Ovary (tissue), 9 donors: ENCODE measurements around the gene GMPR. TPM values are rescaled to one million over a fixed set of nuclear protein-coding genes. Genes with fewer than 3 reads are reported as not detected.
A peak's percentile ranks its signal among the peaks of the same experiment; 100 is the strongest.
"Not testable (repeated sequence)": the region's sequence is repeated elsewhere in the genome, so short reads cannot be mapped to it uniquely, and the experiment has no call there.

Experiments used
- DNase-seq, 5 donors: peaks; one replicate each; pipeline ENCODE4 v3.0.0-alpha.2; 2019 to 2020
- H3K27ac ChIP-seq, 2 donors: fragments of 200-600 bp; one replicate each; pipeline versions ENCODE4 v1.5.1 to v1.8.0; 2019 to 2022
- H3K27me3 ChIP-seq: fragments of 200-600 bp; one replicate; pipeline ENCODE4 v1.8.0; 2022
- H3K36me3 ChIP-seq: fragments of 200-600 bp; sonication (generic); one replicate; pipeline ENCODE4 v1.5.1; 2019
- H3K4me1 ChIP-seq: one replicate; pipeline ENCODE4 v1.8.1; 2013; ENCODE audit warnings: mild to moderate bottlenecking, moderate library complexity; ENCODE audit not compliant: insufficient read depth
- H3K4me3 ChIP-seq: fragments of 200-600 bp; sonication (generic); one replicate; pipeline ENCODE4 v1.5.1; 2017
- H3K9me3 ChIP-seq, 2 donors: fragments of 200-600 bp in 1 of 2; sonication (generic) in 1 of 2; one replicate each; pipeline versions ENCODE4 v1.5.1 to v1.8.1; 2013 to 2019; ENCODE audit warnings: mild to moderate bottlenecking in 1 of 2, moderate library complexity in 1 of 2
- EP300 ChIP-seq: sonication (generic); formaldehyde crosslinking; IDR thresholded peaks from one replicate; pipeline ENCODE4 v1.6.1; 2017; ENCODE audit warnings: antibody characterized with exemption
- POLR2A ChIP-seq: fragments of 450-650 bp; IDR thresholded peaks from one replicate; pipeline ENCODE4 v1.6.1; 2017; ENCODE audit warnings: antibody characterized with exemption, mild to moderate bottlenecking, moderate library complexity
- WGBS, 3 donors: extraction: QIAGEN DNeasy Blood & Tissue Kit in 1 of 3; methylation state at CpG; one replicate each; pipeline versions ENCODE4 v1.1.5 to v1.1.7; 2013 to 2017; 5-methylcytosine and 5-hydroxymethylcytosine counted together
- intact Hi-C, 4 donors: fragments of 100-400 bp; cut with DNase I; formaldehyde crosslinking; loops; one replicate each; pipeline versions ENCODE4 v1.11.0 to v1.15.1; 2022 to 2023
- polyA plus RNA-seq, 2 donors: library from polyadenylated mRNA; stranded (reverse); fragments of 200-250 nt in 1 of 2; fragments of 350-450 nt in 1 of 2; fragmentation: Illumina TruSeq in 1 of 2; extraction: RNeasy Lipid Tissue Mini Kit (QIAGEN cat#74804) in 1 of 2; gene quantifications; one replicate each; pipeline ENCODE4 v1.2.3, GENCODE V29; 2013 to 2014
- total RNA-seq, 7 donors: library from RNA; depleted of rRNA in 2 of 7; stranded (reverse); fragments of >200 nt in 2 of 7; fragmentation: NEBNext Ultra II Directional in 3 of 7; extraction: Animal tissue kit (Norgen Biotek cat#: 25700) in 3 of 7; gene quantifications; one replicate each; pipeline versions ENCODE4 v1.1.0 to v1.2.4, GENCODE V29; 2016 to 2023
- TF ChIP-seq, protein P1 (sequence below), 3 donors: fragments of 450-650 bp in 2 of 3; fragments of 200-600 bp in 1 of 3; IDR thresholded peaks; one replicate each; pipeline versions ENCODE4 v1.5.1 to v1.8.0; 2016 to 2022; ENCODE audit warnings: antibody characterized with exemption in 3 of 3, mild to moderate bottlenecking in 1 of 3
- donor health status: DM: no; HTN: no; CAD: no; lungs with moderate emphysema.
- donor health status: DM: no; HTN: no; CAD: no.
- donor health status: Bipolar disorder and iron deficiency.
- donor health status: DM: yes; HTN: yes; CAD: no.
- donor health status: DM: no; HTN: no; CAD: no.
- donor health status: DM: yes; HTN: yes; CAD: no.

Gene GMPR
- total and polyA plus RNA-seq, 9 donors, result 18.6 to 50.2 (median 35.1) TPM

- intact Hi-C loops, result no loop called here
- 78 to 88% (median 85%) methylated on average over 2 of the region's 2 CpGs for WGBS, 3 donors
- TF ChIP-seq EP300, result no peak
- no peak for TF ChIP-seq POLR2A
- TF ChIP-seq, protein P1, sequence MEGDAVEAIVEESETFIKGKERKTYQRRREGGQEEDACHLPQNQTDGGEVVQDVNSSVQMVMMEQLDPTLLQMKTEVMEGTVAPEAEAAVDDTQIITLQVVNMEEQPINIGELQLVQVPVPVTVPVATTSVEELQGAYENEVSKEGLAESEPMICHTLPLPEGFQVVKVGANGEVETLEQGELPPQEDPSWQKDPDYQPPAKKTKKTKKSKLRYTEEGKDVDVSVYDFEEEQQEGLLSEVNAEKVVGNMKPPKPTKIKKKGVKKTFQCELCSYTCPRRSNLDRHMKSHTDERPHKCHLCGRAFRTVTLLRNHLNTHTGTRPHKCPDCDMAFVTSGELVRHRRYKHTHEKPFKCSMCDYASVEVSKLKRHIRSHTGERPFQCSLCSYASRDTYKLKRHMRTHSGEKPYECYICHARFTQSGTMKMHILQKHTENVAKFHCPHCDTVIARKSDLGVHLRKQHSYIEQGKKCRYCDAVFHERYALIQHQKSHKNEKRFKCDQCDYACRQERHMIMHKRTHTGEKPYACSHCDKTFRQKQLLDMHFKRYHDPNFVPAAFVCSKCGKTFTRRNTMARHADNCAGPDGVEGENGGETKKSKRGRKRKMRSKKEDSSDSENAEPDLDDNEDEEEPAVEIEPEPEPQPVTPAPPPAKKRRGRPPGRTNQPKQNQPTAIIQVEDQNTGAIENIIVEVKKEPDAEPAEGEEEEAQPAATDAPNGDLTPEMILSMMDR (IDR thresholded peaks at IDR 0.05), result no peak
These were observed 18.4 kb downstream of the GMPR start for GRCh38 chr6:16256781-16257180.

DNA sequence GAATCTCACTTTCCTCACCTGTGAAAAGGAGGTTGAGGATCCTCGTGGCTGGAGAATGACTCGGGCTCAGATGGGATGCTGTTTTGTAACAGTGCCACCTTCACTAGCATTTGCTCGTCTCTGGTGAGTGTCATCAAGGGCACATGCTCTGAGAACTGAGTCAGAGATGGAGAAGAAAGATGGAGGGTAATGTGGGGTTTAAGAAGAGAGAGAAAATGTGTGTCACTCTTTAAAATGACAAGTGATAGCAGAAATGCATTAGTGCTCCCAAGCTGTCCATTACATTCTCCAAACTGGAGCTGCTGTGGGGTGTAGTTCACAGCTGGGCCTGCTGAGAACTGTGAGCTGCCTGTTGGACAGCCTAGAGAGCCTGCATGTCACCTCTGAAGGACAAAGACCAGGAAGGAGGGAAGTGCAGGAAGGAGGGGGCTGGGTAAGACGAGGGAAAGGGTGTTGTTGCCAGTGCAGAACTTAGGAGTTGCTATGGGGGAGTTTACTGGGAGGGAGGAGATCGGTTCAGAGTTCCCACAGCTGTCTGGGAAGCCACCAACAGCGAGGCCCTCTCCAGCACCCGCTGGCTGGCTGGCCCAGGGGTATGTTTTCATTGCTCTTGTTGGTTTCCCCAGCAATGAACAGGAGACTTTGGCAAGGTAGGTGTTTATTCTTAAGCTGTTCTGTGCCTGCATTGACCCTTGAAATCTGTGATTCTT, 19.8 kb downstream of the GMPR start:
- TF ChIP-seq, protein P1 (IDR thresholded peaks at IDR 0.05), result no peak
- TF ChIP-seq EP300, result no peak
- TF ChIP-seq POLR2A, result no peak
- Histone ChIP-seq H3K27me3 (no peaks in the 10 kb centered on the region), H3K27ac (peak overlapping the region; percentile 3 to 63), H3K4me1 (peaks cover 7% of the 10 kb centered on the region), H3K4me3 (no peak overlapping the region), H3K9me3 (no peaks in the 10 kb centered on the region), H3K36me3 (no peaks in the 10 kb centered on the region)
- peak; percentile 79 to 88 (median 82) for DNase-seq
- intact Hi-C loops, result no loop called here
- WGBS, 3 donors, result 24 to 38% (median 37%) methylated on average over 7 of the region's 7 CpGs

More at GRCh38 chr6:16256781-16257180, 18.4 kb downstream of the GMPR start:
- Histone ChIP-seq H3K4me3 (no peak overlapping the region), H3K9me3 (no peaks in the 10 kb centered on the region), H3K27me3 (no peaks in the 10 kb centered on the region), H3K4me1 (peaks cover 7% of the 10 kb centered on the region), H3K36me3 (no peaks in the 10 kb centered on the region), H3K27ac (peak overlapping the region in 1 of 2 donors; percentile 63)
- peak in 1 of 5 donors; percentile 15 for DNase-seq

DNA sequence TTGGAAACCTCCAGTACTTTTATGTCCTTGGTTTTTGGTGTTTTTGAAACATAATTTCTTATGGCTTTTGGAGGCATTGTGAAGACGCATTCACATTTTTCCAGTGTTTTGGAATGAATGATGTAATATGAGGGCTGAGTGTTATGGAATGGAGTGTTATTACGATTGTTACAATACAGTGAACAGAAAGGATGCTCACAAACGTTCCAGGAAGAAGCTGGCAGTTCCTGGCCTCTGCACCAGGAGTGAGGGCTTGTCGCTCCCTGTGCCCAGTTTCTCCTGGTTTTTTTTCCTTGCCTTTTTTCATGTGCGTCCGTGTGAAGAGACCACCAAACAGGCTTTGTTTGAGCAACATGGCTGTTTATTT, 20.3 kb downstream of the GMPR start:
- H3K36me3 ChIP-seq, result no peaks in the 10 kb centered on the region
- no peak overlapping the region for H3K4me3 ChIP-seq
- DNase-seq, result peak in 1 of 5 donors; percentile 52
- WGBS, 3 donors, result 16 to 28% (median 25%) methylated on average over 6 of the region's 6 CpGs
- H3K9me3 ChIP-seq, result no peaks in the 10 kb centered on the region
- intact Hi-C loops, result no loop called here
- peak overlapping the region; percentile 3 to 63 for H3K27ac ChIP-seq
- peaks cover 7% of the 10 kb centered on the region for H3K4me1 ChIP-seq
- TF ChIP-seq POLR2A, result no peak
- no peak for TF ChIP-seq EP300
- TF ChIP-seq, protein P1 (IDR thresholded peaks at IDR 0.05), result no peak
- H3K27me3 ChIP-seq, result no peaks in the 10 kb centered on the region

DNA sequence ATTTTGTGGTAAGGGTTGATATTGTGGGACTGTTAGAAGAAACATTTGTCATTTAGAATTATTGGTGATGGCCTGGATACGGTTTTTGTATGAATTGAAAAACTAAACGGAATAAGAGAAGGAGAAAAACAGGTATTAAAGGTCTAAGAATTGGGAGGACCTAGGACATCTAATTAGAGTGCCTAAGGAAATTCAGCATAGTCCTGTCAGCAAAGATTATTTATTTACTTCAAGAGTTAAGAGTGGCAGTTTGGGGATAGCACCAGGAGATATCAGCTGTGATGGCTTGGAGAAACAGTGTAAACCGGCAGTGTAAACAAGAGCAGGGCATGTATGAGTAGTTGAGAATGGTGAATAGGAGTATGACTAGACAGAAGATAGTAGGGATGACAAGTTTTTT, 21.2 kb downstream of the GMPR start:
- H3K4me1 ChIP-seq, intact Hi-C loops, H3K36me3 ChIP-seq, H3K9me3 ChIP-seq, DNase-seq, H3K4me3 ChIP-seq, H3K27me3 ChIP-seq: not testable (repeated sequence)
- WGBS, 3 donors, result 93 to 96% (median 95%) methylated on average over 2 of the region's 3 CpGs
- H3K27ac ChIP-seq, result peak overlapping the region in 1 of 2 donors; percentile 63

- H3K36me3 ChIP-seq, H3K4me1 ChIP-seq, H3K27me3 ChIP-seq, H3K9me3 ChIP-seq, H3K4me3 ChIP-seq, intact Hi-C loops, DNase-seq, H3K27ac ChIP-seq: not testable (repeated sequence)
- 86 to 94% (median 89%) methylated on average over 7 to 9 of the region's 9 CpGs for WGBS, 3 donors
These were observed 22.2 kb downstream of the GMPR start for GRCh38 chr6:16260602-16261001.

DNA sequence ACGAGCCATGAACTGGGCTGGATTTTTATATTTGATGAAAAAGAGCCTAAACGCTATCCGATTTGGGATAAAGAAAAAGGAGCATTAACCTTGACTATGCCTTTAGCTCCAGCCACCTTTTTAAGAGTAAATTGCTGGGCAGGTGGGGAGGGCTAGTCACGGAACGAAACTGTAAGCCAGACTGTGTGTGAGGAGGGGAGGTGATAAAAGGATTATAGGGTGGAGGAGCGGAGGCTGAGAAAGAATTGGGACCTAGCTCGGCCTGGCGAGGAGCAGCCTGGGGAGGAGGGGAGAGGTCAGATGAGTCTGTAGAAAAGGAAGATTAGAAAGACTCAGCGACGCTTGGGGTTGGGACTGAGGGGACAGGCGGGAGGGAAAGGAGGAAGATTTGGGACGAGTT, 24.4 kb downstream of the GMPR start:
- H3K4me1 ChIP-seq, intact Hi-C loops, H3K9me3 ChIP-seq, H3K27ac ChIP-seq, H3K4me3 ChIP-seq, H3K27me3 ChIP-seq, H3K36me3 ChIP-seq: not testable (repeated sequence)
- 69 to 70% (median 70%) methylated on average over 11 to 12 of the region's 12 CpGs for WGBS, 3 donors
- peak in 1 of 5 donors; percentile 13 for DNase-seq

GRCh38 chr6:16263464-16264099, 25.2 kb downstream of the GMPR start:
- intact Hi-C loops, H3K9me3 ChIP-seq, H3K27ac ChIP-seq, H3K36me3 ChIP-seq, H3K4me1 ChIP-seq, H3K4me3 ChIP-seq, H3K27me3 ChIP-seq: not testable (repeated sequence)
- DNase-seq, result peak in 1 of 5 donors; percentile 16
- WGBS, 3 donors, result 88 to 89% (median 89%) methylated on average over 13 of the region's 13 CpGs
